Measurements from ENCODE around the gene LCMT1. TPM values are rescaled to one million over a fixed set of nuclear protein-coding genes. Genes with fewer than 3 reads are reported as not detected.
A peak's percentile ranks its signal among the peaks of the same experiment; 100 is the strongest.
"Not testable (repeated sequence)": the region's sequence is repeated elsewhere in the genome, so short reads cannot be mapped to it uniquely, and the experiment has no call there.

LCMT1 gene
- total RNA-seq, 2 experiments from 2014 or later: 39.0 to 50.7 TPM

DNA sequence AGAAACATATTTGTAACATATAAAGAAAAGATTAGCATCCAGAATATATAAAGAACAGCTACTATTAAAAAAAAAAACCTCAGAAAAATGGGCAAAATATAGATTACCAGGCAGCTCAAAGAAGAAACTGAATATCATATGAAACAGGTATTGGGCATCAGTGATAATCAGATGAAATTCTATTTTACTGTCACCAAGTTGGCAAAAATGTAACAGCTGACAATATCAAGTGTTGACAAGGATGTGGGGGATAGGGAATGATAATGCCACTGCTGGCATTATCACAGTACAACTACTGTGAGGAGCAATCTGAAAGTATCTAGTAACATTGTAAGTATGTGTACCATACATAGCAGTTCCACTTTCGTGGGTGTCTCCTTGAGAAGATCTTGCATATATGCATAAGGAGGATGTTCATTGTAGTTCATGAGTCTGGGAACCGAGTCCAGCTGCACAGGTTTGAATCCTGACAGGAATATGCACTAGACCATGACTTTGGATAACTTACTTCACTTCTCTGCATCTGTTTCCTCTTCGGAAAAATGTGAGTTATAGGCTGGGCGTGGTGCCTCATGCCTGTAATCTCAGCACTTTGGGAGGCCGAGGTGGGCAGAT is 50.3 kb downstream of the LCMT1 start:
- Mint-ChIP-seq H3K36me3 (ENCODE audit: low read depth) (peaks cover 39% of the 10 kb centered on the region), H3K27ac (no peak overlapping the region), H3K9me3 (no peaks in the 10 kb centered on the region), H3K4me1 (peaks cover 2% of the 10 kb centered on the region), H3K27me3 (no peaks in the 10 kb centered on the region), H3K4me3 (no peak overlapping the region)
- ChIA-PET CTCF (interaction anchor here (0.7 kb wide), 1 partner anchor 19 kb away, joined by 4 read pairs; no protein-coding TSS in a partner anchor), POLR2A (no interaction called here)
- no peak for DNase-seq

DNA sequence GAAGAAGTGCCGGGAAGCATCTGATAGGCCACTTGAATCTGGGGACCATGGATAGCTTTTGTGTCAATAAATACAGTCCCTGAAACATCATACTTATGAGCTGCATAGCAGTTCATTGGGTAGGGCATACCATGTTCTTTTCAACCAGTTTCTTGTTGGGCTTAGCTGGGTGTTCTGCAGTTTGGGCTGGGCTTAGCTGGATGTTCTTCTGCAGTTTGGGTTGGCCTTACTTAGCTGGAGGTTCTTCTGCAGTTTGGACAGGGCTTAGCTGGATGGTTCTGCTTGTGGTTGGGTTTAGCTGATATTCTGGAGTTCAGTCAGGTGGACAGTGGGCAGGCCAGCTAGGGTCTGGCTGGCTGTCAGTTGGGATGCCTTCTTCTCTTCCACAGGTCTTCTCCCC is 52.1 kb downstream of the LCMT1 start:
- ChIA-PET CTCF (interaction anchor here (1.2 to 1.9 kb wide), 2 partner anchors 11 to 62 kb away, joined by 3 to 6 read pairs; no protein-coding TSS in a partner anchor), POLR2A (no interaction called here)
- H3K4me3 Mint-ChIP-seq: no peak overlapping the region
- no peak for DNase-seq
- no peak overlapping the region for H3K27ac Mint-ChIP-seq
- H3K27me3 Mint-ChIP-seq: no peaks in the 10 kb centered on the region
- H3K4me1 Mint-ChIP-seq: peaks cover 2% of the 10 kb centered on the region
- H3K36me3 Mint-ChIP-seq (ENCODE audit: low read depth): peaks cover 39% of the 10 kb centered on the region
- H3K9me3 Mint-ChIP-seq: no peaks in the 10 kb centered on the region

DNA sequence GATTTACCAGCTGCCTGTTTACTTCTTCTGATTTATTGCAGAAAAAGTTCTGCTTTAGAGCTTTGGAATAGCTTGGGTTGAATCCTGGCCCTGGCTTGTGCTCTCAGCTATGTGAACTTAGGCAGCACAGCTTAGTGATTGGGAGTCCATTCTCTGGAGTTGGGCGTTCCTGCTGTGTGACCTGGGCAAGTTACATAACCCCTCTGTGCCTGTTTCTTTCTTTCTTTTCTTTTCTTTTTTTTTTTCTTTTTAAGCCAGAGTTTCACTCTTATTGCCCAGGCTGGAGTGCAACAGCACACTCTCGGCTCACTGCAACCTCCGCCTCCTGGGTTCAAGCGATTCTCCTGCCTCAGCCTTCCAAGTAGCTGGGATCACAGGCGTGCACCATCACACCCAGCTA is 53.7 kb downstream of the LCMT1 start:
- Mint-ChIP-seq H3K27ac (no peak overlapping the region), H3K27me3 (no peaks in the 10 kb centered on the region), H3K9me3 (no peaks in the 10 kb centered on the region), H3K4me3 (no peak overlapping the region), H3K36me3 (ENCODE audit: low read depth) (peaks cover 48% of the 10 kb centered on the region), H3K4me1 (peaks cover 2% of the 10 kb centered on the region)
- ChIA-PET POLR2A (no interaction called here), CTCF (no interaction called here)
- DNase-seq: no peak

DNA sequence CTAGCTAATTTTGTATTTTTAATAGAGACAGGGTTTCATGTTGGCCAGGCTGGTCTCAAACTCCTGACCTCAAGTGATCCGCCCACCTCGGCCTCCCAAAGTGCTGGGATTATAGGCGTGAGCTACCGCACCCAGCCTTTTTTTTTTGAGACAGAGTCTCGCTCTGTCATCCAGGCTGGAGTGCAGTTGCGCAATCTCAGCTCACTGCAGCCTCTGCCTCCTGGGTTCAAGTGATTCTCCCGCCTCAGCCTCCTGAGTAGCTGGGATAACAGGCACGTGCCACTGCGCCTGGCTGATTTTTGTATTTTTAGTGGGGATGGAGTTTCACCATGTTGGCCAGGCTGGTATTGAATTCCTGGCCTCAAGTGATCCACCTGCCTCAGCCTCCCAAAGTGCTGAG is 56.4 kb downstream of the LCMT1 start:
- H3K27ac Mint-ChIP-seq, CTCF ChIA-PET, H3K4me1 Mint-ChIP-seq, H3K4me3 Mint-ChIP-seq, DNase-seq, POLR2A ChIA-PET, H3K27me3 Mint-ChIP-seq, H3K9me3 Mint-ChIP-seq: not testable (repeated sequence)
- peaks cover 45% of the 10 kb centered on the region for H3K36me3 Mint-ChIP-seq (ENCODE audit: low read depth)

DNA sequence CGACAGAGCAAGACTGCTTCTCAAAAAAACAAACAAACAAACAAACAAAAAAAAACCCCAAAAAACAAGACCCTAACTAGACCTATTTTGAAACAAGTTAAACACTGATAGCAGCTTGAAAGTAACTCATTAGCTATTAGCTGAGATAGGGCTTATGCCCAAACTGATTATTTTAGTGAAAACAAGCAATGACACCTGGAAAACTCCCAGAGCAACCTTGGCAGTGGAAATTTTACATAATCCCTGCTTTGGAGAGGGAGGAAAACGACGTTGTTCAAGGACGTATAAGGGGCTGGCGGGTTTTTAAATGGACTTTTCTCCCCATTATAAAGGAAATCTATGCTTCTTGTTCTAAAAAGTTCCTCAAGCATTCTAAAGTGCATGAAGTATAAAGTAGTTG is 59.8 kb downstream of the LCMT1 start:
- no peak overlapping the region for H3K4me3 Mint-ChIP-seq
- H3K9me3 Mint-ChIP-seq: no peaks in the 10 kb centered on the region
- no peak overlapping the region for H3K27ac Mint-ChIP-seq
- H3K4me1 Mint-ChIP-seq: no peaks in the 10 kb centered on the region
- peaks cover 40% of the 10 kb centered on the region for H3K36me3 Mint-ChIP-seq (ENCODE audit: low read depth)
- ChIA-PET CTCF (interaction anchor here (1.1 kb wide), 1 partner anchor 54 kb away, joined by 7 read pairs; no protein-coding TSS in a partner anchor), POLR2A (no interaction called here)
- H3K27me3 Mint-ChIP-seq: no peaks in the 10 kb centered on the region
- no peak for DNase-seq

DNA sequence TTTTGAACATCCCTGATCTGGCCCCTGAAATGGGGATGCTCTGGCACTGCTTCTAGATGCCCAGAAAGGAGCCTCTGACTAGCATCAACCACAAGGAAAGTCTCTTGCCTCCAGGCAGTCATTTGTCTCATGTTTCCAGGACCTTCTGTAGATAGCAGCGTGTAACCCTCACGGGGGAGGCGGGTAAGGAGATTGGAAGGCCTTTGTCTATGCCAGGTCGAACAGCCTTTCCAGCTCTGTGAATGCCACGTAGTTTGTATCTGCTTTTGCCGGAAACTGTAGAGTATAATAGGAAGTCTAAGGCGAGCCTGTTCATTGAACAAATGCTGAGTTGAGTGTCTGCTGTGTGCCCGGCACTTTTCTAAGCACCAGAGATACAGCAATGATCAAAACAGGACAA is 61.3 kb downstream of the LCMT1 start:
- CTCF ChIA-PET: no interaction called here
- Mint-ChIP-seq H3K4me1 (no peaks in the 10 kb centered on the region), H3K27ac (no peak overlapping the region), H3K9me3 (no peaks in the 10 kb centered on the region), H3K4me3 (no peak overlapping the region), H3K27me3 (no peaks in the 10 kb centered on the region), H3K36me3 (ENCODE audit: low read depth) (peaks cover 31% of the 10 kb centered on the region)
- no peak for DNase-seq
- POLR2A ChIA-PET: no interaction called here

DNA sequence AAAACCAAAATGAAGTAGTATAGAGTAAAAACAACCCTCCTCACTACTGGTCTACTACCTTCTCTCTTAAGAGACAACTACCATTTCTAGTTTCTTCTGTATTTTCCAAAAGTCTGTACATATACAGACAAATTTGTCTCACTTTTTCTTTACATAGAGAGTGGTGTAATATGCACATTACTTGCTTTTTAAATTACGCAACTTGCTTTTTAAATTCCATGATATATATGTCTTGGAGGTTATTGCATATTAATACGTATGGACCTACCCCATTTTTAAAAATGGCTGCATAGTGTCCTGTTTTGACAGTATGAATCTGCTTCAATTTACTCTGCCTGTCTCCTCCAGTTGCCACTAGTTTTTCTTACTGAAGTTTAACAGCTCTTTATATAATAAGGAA is 62.7 kb downstream of the LCMT1 start:
- Mint-ChIP-seq H3K27me3 (no peaks in the 10 kb centered on the region), H3K9me3 (no peaks in the 10 kb centered on the region), H3K27ac (no peak overlapping the region), H3K4me3 (no peak overlapping the region), H3K4me1 (no peaks in the 10 kb centered on the region), H3K36me3 (ENCODE audit: low read depth) (peaks cover 33% of the 10 kb centered on the region)
- ChIA-PET POLR2A (no interaction called here), CTCF (interaction anchor here (1.2 kb wide), 1 partner anchor 11 kb away, joined by 3 read pairs; no protein-coding TSS in a partner anchor)
- no peak for DNase-seq

DNA sequence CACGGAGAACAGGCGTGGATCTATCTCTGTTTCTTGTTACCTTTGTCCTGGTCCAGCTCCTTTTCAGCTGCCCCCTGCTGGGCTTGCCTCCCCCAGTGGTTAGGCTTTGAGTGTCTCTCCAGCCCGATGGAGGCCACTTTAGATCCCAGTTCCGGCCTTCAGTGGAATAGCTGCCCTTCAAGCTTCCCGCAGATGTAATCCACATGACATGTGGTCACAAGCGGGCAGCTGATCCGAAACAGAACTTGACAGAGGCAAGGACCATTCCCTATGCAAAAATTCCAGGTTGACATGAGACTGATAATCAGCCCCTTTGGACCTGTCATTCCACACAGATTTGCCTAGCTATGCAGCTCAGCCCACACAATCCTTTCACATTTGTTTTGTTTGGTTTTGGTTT is 64.6 kb downstream of the LCMT1 start:
- no peak overlapping the region for H3K27ac Mint-ChIP-seq
- no peak overlapping the region for H3K4me3 Mint-ChIP-seq
- POLR2A ChIA-PET: no interaction called here

DNA sequence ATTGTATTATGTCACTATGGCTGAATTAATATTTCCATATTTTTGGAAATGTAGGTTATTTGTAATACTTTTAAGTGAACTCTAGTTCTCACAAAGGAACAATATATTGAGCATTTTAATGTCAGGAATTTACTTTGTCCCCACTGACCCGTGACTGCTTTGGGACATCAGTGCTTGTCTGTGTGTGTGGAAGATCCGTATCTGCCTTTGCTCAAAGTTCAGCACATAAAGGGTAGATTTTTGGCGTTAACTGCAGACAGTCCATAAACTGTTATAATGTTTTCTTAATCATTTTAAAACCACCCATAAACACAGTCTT is 65.9 kb downstream of the LCMT1 start:
- Mint-ChIP-seq H3K36me3 (ENCODE audit: low read depth) (peaks cover 18% of the 10 kb centered on the region), H3K27ac (no peak overlapping the region), H3K4me1 (peaks cover 10% of the 10 kb centered on the region), H3K4me3 (no peak overlapping the region), H3K27me3 (no peaks in the 10 kb centered on the region), H3K9me3 (no peaks in the 10 kb centered on the region)
- DNase-seq: no peak
- ChIA-PET CTCF (no interaction called here), POLR2A (no interaction called here)

More for the DNA sequence above, 64.6 kb downstream of the LCMT1 start:
- peaks cover 21% of the 10 kb centered on the region for H3K36me3 Mint-ChIP-seq (ENCODE audit: low read depth)
- CTCF ChIA-PET: interaction anchor here (0.7 kb wide), 1 partner anchor 110 kb away, joined by 3 read pairs; no protein-coding TSS in a partner anchor
- H3K4me1 Mint-ChIP-seq: peaks cover 3% of the 10 kb centered on the region
- DNase-seq: no peak
- no peaks in the 10 kb centered on the region for H3K9me3 Mint-ChIP-seq
- H3K27me3 Mint-ChIP-seq: no peaks in the 10 kb centered on the region

DNA sequence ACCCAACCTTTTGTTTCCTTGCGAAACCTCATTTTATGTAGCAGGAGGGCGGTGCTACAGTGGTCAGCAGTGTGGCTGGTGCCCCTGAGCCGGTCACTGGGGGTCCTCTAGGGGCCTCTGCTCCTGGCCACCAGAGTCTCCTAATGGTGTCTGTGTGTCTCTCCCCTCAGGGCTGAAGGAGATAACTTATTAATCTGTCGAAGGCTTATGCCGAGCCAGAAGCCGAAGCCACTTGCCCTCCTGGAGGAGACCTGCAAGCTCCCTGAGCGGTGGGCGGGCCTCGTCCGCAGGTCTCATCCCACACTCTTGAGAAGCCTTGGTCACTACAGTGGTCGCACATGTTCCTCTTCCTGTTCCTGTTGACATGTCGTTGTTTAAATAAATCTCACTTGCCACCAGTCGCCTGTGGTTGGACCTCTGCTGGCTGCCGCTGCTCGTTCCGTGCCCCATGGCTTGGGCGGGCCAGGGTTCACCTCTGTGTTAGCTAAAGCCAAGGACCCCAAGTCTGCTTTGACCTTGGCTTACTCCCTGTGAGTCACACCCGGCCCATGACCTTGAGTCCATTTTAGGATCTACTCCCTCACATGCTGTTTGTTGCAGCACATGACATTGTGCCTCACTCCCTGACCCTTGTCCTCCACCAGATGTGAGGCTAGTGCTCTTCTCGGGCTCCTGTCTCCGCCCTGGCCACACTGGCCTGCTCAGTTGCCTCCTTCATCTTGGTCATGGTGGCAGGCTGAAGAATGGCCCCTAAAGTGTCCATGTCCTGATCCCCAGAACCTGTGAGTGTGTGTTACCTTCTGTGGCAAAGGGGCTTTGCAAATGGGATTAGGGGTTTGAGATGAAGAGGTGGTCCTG is 66.5 kb downstream of the LCMT1 start:
- peaks cover 10% of the 10 kb centered on the region for H3K4me1 Mint-ChIP-seq
- H3K27ac Mint-ChIP-seq: no peak overlapping the region
- no peaks in the 10 kb centered on the region for H3K9me3 Mint-ChIP-seq
- ChIA-PET CTCF (no interaction called here), POLR2A (no interaction called here)
- peaks cover 18% of the 10 kb centered on the region for H3K36me3 Mint-ChIP-seq (ENCODE audit: low read depth)
- H3K27me3 Mint-ChIP-seq: no peaks in the 10 kb centered on the region
- no peak overlapping the region for H3K4me3 Mint-ChIP-seq
- DNase-seq: no peak

DNA sequence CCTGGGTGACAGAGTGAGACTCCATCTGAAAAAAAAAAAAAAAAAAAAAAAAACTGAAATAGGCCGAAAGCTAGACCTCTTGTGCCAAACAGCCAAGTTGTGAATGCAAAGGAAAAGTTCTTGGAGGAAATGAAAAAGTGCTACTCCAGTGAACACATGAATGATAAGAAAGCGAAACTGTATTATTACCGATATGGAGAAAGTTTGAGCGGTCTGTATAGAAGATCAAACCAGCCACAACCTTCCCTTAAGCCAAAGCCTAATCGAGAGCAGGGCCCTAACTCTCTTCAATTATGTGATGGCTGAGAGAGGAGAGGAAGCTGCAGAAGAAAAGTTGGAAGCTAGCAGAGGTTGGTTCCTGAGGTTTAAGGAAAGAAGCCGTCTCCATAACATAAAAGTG is 69.7 kb downstream of the LCMT1 start:
- CTCF ChIA-PET: interaction anchor here (2.2 kb wide), 1 partner anchor 45 kb away, joined by 8 read pairs; no protein-coding TSS in a partner anchor
- DNase-seq; POLR2A ChIA-PET; H3K9me3 Mint-ChIP-seq; H3K27ac Mint-ChIP-seq; H3K36me3 Mint-ChIP-seq (ENCODE audit: low read depth); H3K4me1 Mint-ChIP-seq; H3K27me3 Mint-ChIP-seq: not testable (repeated sequence)
- H3K4me3 Mint-ChIP-seq: peak overlapping the region; percentile 38

DNA sequence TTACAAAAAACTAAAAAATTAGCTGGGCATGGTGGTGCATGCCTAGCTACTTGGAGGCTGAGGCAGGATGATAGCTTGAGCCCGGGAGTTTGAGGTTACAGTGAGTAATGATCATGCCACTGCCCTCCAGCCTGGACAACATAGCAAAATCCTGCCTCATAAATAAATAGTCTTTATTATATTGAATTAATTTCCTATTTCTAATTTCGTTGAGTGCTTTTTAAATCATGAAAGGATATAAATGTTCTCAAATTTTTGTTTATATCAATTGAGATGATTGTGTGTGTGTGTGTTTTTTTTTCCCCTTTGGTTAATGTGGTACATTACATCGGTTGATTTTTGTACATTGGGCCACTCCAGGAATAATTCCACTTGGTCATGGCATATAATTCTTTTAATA is 73.2 kb downstream of the LCMT1 start:
- Mint-ChIP-seq H3K36me3 (ENCODE audit: low read depth) (no peaks in the 10 kb centered on the region), H3K4me1 (peaks cover 10% of the 10 kb centered on the region), H3K27me3 (no peaks in the 10 kb centered on the region), H3K27ac (no peak overlapping the region), H3K4me3 (no peak overlapping the region), H3K9me3 (no peaks in the 10 kb centered on the region)
- ChIA-PET POLR2A (no interaction called here), CTCF (no interaction called here)
- no peak for DNase-seq

DNA sequence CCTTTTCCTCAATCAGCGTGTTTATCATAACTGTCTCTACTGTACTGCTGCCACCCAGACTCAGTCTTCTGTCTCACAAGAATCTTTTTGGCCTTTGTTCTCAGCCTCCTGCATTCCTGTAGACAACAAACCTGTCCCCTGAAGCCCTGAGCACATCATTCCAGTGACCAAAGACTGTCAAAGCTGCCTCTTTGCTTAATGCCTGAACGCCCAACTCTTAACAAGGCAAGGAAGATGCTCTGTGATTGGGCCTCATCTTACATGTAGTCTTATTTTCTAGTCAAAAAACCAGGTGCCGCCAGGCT is 75.9 kb downstream of the LCMT1 start:
- H3K27ac Mint-ChIP-seq: no peak overlapping the region
- CTCF ChIA-PET: interaction anchor here (2.2 kb wide), 1 partner anchor 38 kb away, joined by 8 read pairs; no protein-coding TSS in a partner anchor
- H3K4me3 Mint-ChIP-seq: no peak overlapping the region

DNA sequence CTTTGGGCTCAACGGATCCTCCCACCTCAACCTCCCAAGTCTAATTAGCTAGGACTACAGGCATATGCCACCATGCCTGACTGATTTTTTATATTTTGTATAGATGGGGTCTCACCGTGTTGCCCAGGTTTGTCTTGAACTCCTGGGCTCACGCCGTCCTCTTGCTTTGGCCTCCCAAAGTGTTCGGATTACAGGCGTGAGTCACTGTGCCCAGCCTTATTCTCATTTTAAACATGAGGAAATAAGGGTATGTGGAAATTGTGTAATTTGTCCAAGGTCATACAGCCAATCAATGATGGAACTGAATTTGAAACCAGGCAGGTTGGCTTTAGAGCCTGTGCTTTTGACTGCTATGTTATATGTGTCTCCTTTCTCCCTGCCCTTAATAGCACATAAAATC is 77.8 kb downstream of the LCMT1 start:
- H3K27me3 Mint-ChIP-seq: no peaks in the 10 kb centered on the region
- no peak for DNase-seq
- no peaks in the 10 kb centered on the region for H3K36me3 Mint-ChIP-seq (ENCODE audit: low read depth)
- CTCF ChIA-PET: no interaction called here
- POLR2A ChIA-PET: no interaction called here
- H3K9me3 Mint-ChIP-seq: no peaks in the 10 kb centered on the region
- no peaks in the 10 kb centered on the region for H3K4me1 Mint-ChIP-seq
- H3K4me3 Mint-ChIP-seq: no peak overlapping the region
- no peak overlapping the region for H3K27ac Mint-ChIP-seq

More for the DNA sequence above, 75.9 kb downstream of the LCMT1 start:
- DNase-seq: no peak
- Mint-ChIP-seq H3K9me3 (no peaks in the 10 kb centered on the region), H3K27me3 (no peaks in the 10 kb centered on the region), H3K36me3 (ENCODE audit: low read depth) (no peaks in the 10 kb centered on the region), H3K4me1 (no peaks in the 10 kb centered on the region)
- POLR2A ChIA-PET: no interaction called here
